Thoracic aorta (tissue), 2 donors: ENCODE results near the gene NAGLU. TPM values are rescaled to one million over a fixed set of nuclear protein-coding genes. Genes with fewer than 3 reads are reported as not detected.
"Not testable (repeated sequence)": the region's sequence is repeated elsewhere in the genome, so short reads cannot be mapped to it uniquely, and the experiment has no call there.

ENCODE experiments used
- ATAC-seq: fragments of 150-250 bp; one replicate; pipeline ENCODE4 v1.8.0; 2017; ENCODE audit warnings: low read depth; ENCODE audit not compliant: insufficient number of reproducible peaks, low FRiP score
- DNase-seq: peaks from one replicate; pipeline ENCODE4 v3.0.0-alpha.2; 2020; ENCODE audit warnings: low spot score
- H3K27ac ChIP-seq, 2 donors: fragments of 200-600 bp; sonication (generic); 1 replicate in 1 of 2; 2 replicates in 1 of 2; pipeline ENCODE4 v1.5.1; 2016; ENCODE audit warnings: mild to moderate bottlenecking in 2 of 2, moderate library complexity in 2 of 2
- H3K27me3 ChIP-seq: fragments of 200-600 bp; sonication (generic); replicated peaks from 2 replicates; pipeline ENCODE4 v1.6.0; 2016; ENCODE audit warnings: mild to moderate bottlenecking; ENCODE audit not compliant: insufficient read depth
- H3K36me3 ChIP-seq: fragments of 200-600 bp; sonication (generic); one replicate; pipeline ENCODE4 v1.5.1; 2016
- H3K4me1 ChIP-seq, 2 donors: fragments of 200-600 bp; sonication (generic); 1 replicate in 1 of 2; 2 replicates in 1 of 2; pipeline versions ENCODE4 v1.5.1 to v1.6.0; 2016; ENCODE audit warnings: low read depth in 2 of 2, mild to moderate bottlenecking in 1 of 2; ENCODE audit not compliant: control insufficient read depth in 1 of 2
- H3K4me3 ChIP-seq: fragments of 200-600 bp; sonication (generic); 2 replicates; pipeline ENCODE4 v1.5.1; 2016; ENCODE audit warnings: mild to moderate bottlenecking
- H3K9me3 ChIP-seq: fragments of 200-600 bp; sonication (generic); 2 replicates; pipeline ENCODE4 v1.5.1; 2016
- total RNA-seq, 2 donors: library from RNA; depleted of rRNA; stranded (reverse); fragments of >200 nt; gene quantifications; one replicate each; pipeline versions ENCODE4 v1.1.0 to v1.2.3, GENCODE V29; 2016
- TF ChIP-seq, protein P1 (sequence below): fragments of 200-600 bp; sonication (generic); IDR thresholded peaks from one replicate; pipeline ENCODE4 v1.5.1; 2019; ENCODE audit warnings: antibody characterized with exemption

Gene NAGLU
- total RNA-seq, 2 donors from 2014 or later = 86.7 to 130 TPM

- H3K4me3 ChIP-seq = peak overlapping the region; percentile 83
- peaks cover 21% of the 10 kb centered on the region for H3K36me3 ChIP-seq
- no peak for ATAC-seq
- peak overlapping the region; percentile 82 to 92 for H3K27ac ChIP-seq
- H3K9me3 ChIP-seq = no peaks in the 10 kb centered on the region
- no peaks in the 10 kb centered on the region for H3K27me3 ChIP-seq
- no peak for DNase-seq
- TF ChIP-seq, protein P1, sequence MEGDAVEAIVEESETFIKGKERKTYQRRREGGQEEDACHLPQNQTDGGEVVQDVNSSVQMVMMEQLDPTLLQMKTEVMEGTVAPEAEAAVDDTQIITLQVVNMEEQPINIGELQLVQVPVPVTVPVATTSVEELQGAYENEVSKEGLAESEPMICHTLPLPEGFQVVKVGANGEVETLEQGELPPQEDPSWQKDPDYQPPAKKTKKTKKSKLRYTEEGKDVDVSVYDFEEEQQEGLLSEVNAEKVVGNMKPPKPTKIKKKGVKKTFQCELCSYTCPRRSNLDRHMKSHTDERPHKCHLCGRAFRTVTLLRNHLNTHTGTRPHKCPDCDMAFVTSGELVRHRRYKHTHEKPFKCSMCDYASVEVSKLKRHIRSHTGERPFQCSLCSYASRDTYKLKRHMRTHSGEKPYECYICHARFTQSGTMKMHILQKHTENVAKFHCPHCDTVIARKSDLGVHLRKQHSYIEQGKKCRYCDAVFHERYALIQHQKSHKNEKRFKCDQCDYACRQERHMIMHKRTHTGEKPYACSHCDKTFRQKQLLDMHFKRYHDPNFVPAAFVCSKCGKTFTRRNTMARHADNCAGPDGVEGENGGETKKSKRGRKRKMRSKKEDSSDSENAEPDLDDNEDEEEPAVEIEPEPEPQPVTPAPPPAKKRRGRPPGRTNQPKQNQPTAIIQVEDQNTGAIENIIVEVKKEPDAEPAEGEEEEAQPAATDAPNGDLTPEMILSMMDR = no peak
- H3K4me1 ChIP-seq = peaks cover 11 to 21% of the 10 kb centered on the region in 2 donors
Observed at GRCh38 chr17:42537156-42537805, 1.2 kb downstream of the NAGLU start.

GRCh38 chr17:42537826-42538451 lies 1.9 kb downstream of the NAGLU start:
- ATAC-seq (no peak), DNase-seq (no peak)
- no peak overlapping the region for H3K27ac ChIP-seq
- no peaks in the 10 kb centered on the region for H3K9me3 ChIP-seq
- H3K27me3 ChIP-seq = no peaks in the 10 kb centered on the region
- no peak overlapping the region for H3K4me3 ChIP-seq
- peaks cover 28% of the 10 kb centered on the region for H3K36me3 ChIP-seq
- peaks cover 11 to 21% of the 10 kb centered on the region in 2 donors for H3K4me1 ChIP-seq
- TF ChIP-seq, protein P1 = no peak

GRCh38 chr17:42538482-42538881 lies 2.4 kb downstream of the NAGLU start:
- ATAC-seq (no peak), DNase-seq (no peak)
- Histone ChIP-seq H3K9me3 (no peaks in the 10 kb centered on the region), H3K27me3 (no peaks in the 10 kb centered on the region), H3K27ac (no peak overlapping the region), H3K4me1 (peaks cover 11 to 21% of the 10 kb centered on the region in 2 donors), H3K36me3 (peaks cover 32% of the 10 kb centered on the region), H3K4me3 (no peak overlapping the region)
- TF ChIP-seq, protein P1 = no peak

GRCh38 chr17:42540558-42540957 lies 4.5 kb downstream of the NAGLU start:
- not testable (repeated sequence) for H3K27ac ChIP-seq, H3K9me3 ChIP-seq, ATAC-seq, DNase-seq, H3K4me3 ChIP-seq, H3K27me3 ChIP-seq
- H3K4me1 ChIP-seq = peaks cover 6 to 16% of the 10 kb centered on the region in 2 donors
- peaks cover 32% of the 10 kb centered on the region for H3K36me3 ChIP-seq

GRCh38 chr17:42541041-42541833 lies 5.2 kb downstream of the NAGLU start:
- H3K4me3 ChIP-seq = no peak overlapping the region
- no peaks in the 10 kb centered on the region for H3K9me3 ChIP-seq
- peaks cover 32% of the 10 kb centered on the region for H3K36me3 ChIP-seq
- TF ChIP-seq, protein P1 = no peak
- no peak for DNase-seq
- no peak for ATAC-seq
- H3K27me3 ChIP-seq = no peaks in the 10 kb centered on the region
- H3K4me1 ChIP-seq = peaks cover 6 to 13% of the 10 kb centered on the region in 2 donors
- no peak overlapping the region for H3K27ac ChIP-seq
